ENCODE data around the gene TOR1A.
"Not testable (repeated sequence)": the region's sequence is repeated elsewhere in the genome, so short reads cannot be mapped to it uniquely, and the experiment has no call there.

- not testable (repeated sequence) for TF ChIP-seq BHLHE40 (IDR thresholded peaks at IDR 0.05; ENCODE audit: borderline replicate concordance); SP1 (IDR thresholded peaks at IDR 0.05); ARNT (IDR thresholded peaks at IDR 0.05); PKNOX1 (IDR thresholded peaks at IDR 0.05); ELF4 (IDR thresholded peaks at IDR 0.05); ZNF384 (IDR thresholded peaks at IDR 0.05); FOXM1 (IDR thresholded peaks at IDR 0.05; ENCODE audit: borderline replicate concordance); SUZ12 (IDR thresholded peaks at IDR 0.05)
These were observed 39.0 kb downstream of the TOR1A start for GRCh38 chr9:129784970-129785369.
